GM23338 (cell line): ENCODE measurements around the gene BAIAP2. TPM values are rescaled to one million over a fixed set of nuclear protein-coding genes. Genes with fewer than 3 reads are reported as not detected.

Source experiments
- ATAC-seq: fragments of 200-7000 bp; cut with Tn5 transposase; 3 replicates; pipeline ENCODE4 v1.9.1; 2020
- DNase-seq: peaks from one replicate; pipeline ENCODE4 v3.0.0-alpha.2; 2015; ENCODE audit warnings: low spot score
- H2AFZ ChIP-seq: fragments of 200-600 bp; sonication (generic); 2 replicates; pipeline ENCODE4 v1.8.0; 2016; ENCODE audit warnings: antibody characterized with exemption, mild to moderate bottlenecking, moderate library complexity
- H3F3A ChIP-seq: fragments of 200-600 bp; sonication (generic); replicated peaks from 2 replicates; pipeline ENCODE4 v1.8.0; 2017; ENCODE audit warnings: antibody characterized with exemption, mixed run types, low read depth
- H3K27ac ChIP-seq: fragments of 200-600 bp; sonication (generic); 2 replicates; pipeline ENCODE4 v1.6.1; 2016; ENCODE audit warnings: low read depth
- H3K27me3 ChIP-seq: fragments of 200-600 bp; sonication (generic); 2 replicates; pipeline ENCODE4 v1.8.0; 2016; ENCODE audit warnings: mild to moderate bottlenecking, mixed run types, moderate library complexity; ENCODE audit not compliant: insufficient read depth
- H3K36me3 ChIP-seq: fragments of 200-600 bp; sonication (generic); 2 replicates; pipeline ENCODE4 v1.8.0; 2016; ENCODE audit warnings: mild to moderate bottlenecking; ENCODE audit not compliant: insufficient read depth
- H3K4me1 ChIP-seq: fragments of 200-600 bp; sonication (generic); 2 replicates; pipeline ENCODE4 v1.8.0; 2016; ENCODE audit warnings: mild to moderate bottlenecking, moderate library complexity; ENCODE audit not compliant: insufficient read depth
- H3K4me2 ChIP-seq: fragments of 200-600 bp; sonication (generic); 2 replicates; pipeline ENCODE4 v1.7.1; 2017; ENCODE audit warnings: mixed run types
- H3K4me3 ChIP-seq: fragments of 200-600 bp; sonication (generic); 2 replicates; pipeline ENCODE4 v1.6.1; 2016; ENCODE audit warnings: mixed run types
- H3K79me2 ChIP-seq: fragments of 200-600 bp; sonication (generic); replicated peaks from 2 replicates; pipeline ENCODE4 v1.8.0; 2017; ENCODE audit warnings: mild to moderate bottlenecking; ENCODE audit not compliant: insufficient read depth
- H3K9me2 ChIP-seq: fragments of 200-600 bp; sonication (generic); 2 replicates; pipeline ENCODE4 v1.8.0; 2017; ENCODE audit not compliant: insufficient read depth
- H4K20me1 ChIP-seq: fragments of 200-600 bp; sonication (generic); replicated peaks from 2 replicates; pipeline ENCODE4 v1.8.0; 2017; ENCODE audit warnings: mild to moderate bottlenecking; ENCODE audit not compliant: insufficient read depth
- H3K27ac Mint-ChIP-seq: 2 replicates; pipeline ENCODE4 v1.8.0; 2020; ENCODE audit warnings: inconsistent platforms, mild to moderate bottlenecking, moderate library complexity, mixed read lengths
- H3K27me3 Mint-ChIP-seq: 3 replicates; pipeline ENCODE4 v1.8.0; 2022; ENCODE audit warnings: low read depth, mild to moderate bottlenecking, moderate library complexity, mixed read lengths, inconsistent platforms; ENCODE audit not compliant: insufficient read depth, poor library complexity
- H3K36me3 Mint-ChIP-seq: 3 replicates; pipeline ENCODE4 v1.8.0; 2021; ENCODE audit warnings: low read depth, mild to moderate bottlenecking, inconsistent platforms, moderate library complexity, mixed read lengths
- H3K4me1 Mint-ChIP-seq: 3 replicates; pipeline ENCODE4 v1.8.0; 2020; ENCODE audit warnings: mild to moderate bottlenecking, inconsistent platforms, mixed read lengths
- H3K4me3 Mint-ChIP-seq: 3 replicates; pipeline ENCODE4 v1.8.0; 2021; ENCODE audit warnings: moderate library complexity, mild to moderate bottlenecking, inconsistent platforms, mixed read lengths
- H3K9me3 Mint-ChIP-seq: 3 replicates; pipeline ENCODE4 v1.8.0; 2020; ENCODE audit warnings: moderate library complexity, mild to moderate bottlenecking, inconsistent platforms, mixed read lengths
- EZH2 ChIP-seq: fragments of 200-600 bp; sonication (generic); IDR thresholded peaks from one replicate; pipeline ENCODE4 v1.8.0; 2017; ENCODE audit warnings: antibody characterized with exemption, mild to moderate bottlenecking, low read depth; ENCODE audit not compliant: unreplicated experiment
- EZH2phosphoT487 ChIP-seq: fragments of 200-600 bp; sonication (generic); IDR thresholded peaks from one replicate; pipeline ENCODE4 v1.8.1; 2018; ENCODE audit warnings: antibody characterized with exemption; ENCODE audit not compliant: unreplicated experiment
- STAT1 ChIP-seq: IDR thresholded peaks from one replicate; pipeline ENCODE4 v1.6.1; 2016; ENCODE audit warnings: antibody characterized with exemption; ENCODE audit not compliant: unreplicated experiment
- ZNF114 ChIP-seq: fragments of 250-450 bp; sonication (Bioruptor Pico); IDR thresholded peaks from 2 replicates; pipeline ENCODE4 v1.5.0; 2020; ENCODE audit warnings: mild to moderate bottlenecking, moderate library complexity
- ZNF462 ChIP-seq: fragments of 250-450 bp; sonication (Bioruptor Pico); IDR thresholded peaks from 2 replicates; pipeline ENCODE4 v1.5.0; 2020; ENCODE audit warnings: mild to moderate bottlenecking, moderate library complexity
- polyA plus RNA-seq: library from polyadenylated mRNA; unstranded; fragments of >200 nt; fragmentation: Nextera tagmentation; extraction: Ambion mirVana; gene quantifications from 2 replicates; pipeline ENCODE4 v1.2.1, GENCODE V29; 2016
- total RNA-seq: library from RNA; depleted of rRNA; stranded (reverse); fragments of >200 nt; shearing (Covaris generic); gene quantifications from 2 replicates; pipeline ENCODE4 v1.2.3, GENCODE V29; 2014

Gene BAIAP2
- total and polyA plus RNA-seq, 2 experiments from 2014 or later: 21.7 to 22.7 TPM

GRCh38 chr17:81093619-81094508, 58.9 kb downstream of the BAIAP2 start:
- peak overlapping the region; percentile 79 for H3K27ac Mint-ChIP-seq
- Histone ChIP-seq H3K9me2 (no peaks in the 10 kb centered on the region), H3F3A (0 out of 2 replicates have a peak, but pooled peaks cover 4% of the 10 kb centered on the region), H3K4me3 (no peak overlapping the region), H3K27me3 (no peaks in the 10 kb centered on the region), H2AFZ (no peak overlapping the region), H4K20me1 (no peaks in the 10 kb centered on the region), H3K27ac (peak overlapping the region; percentile 26; the same call in 1 of the 2 replicates), H3K4me1 (peaks cover 6% of the 10 kb centered on the region; the same call in 1 of the 2 replicates), H3K4me2 (no peak overlapping the region), H3K36me3 (no peaks in the 10 kb centered on the region), H3K79me2 (no peaks in the 10 kb centered on the region)
- no peak overlapping the region; the same call in 2 of the 3 replicates for H3K4me3 Mint-ChIP-seq
- ATAC-seq: no peak
- H3K4me1 Mint-ChIP-seq: peaks cover 34% of the 10 kb centered on the region
- DNase-seq: no peak
- H3K27me3 Mint-ChIP-seq: peaks cover 25% of the 10 kb centered on the region
- no peaks in the 10 kb centered on the region for H3K36me3 Mint-ChIP-seq
- no peaks in the 10 kb centered on the region for H3K9me3 Mint-ChIP-seq
- TF ChIP-seq ZNF114 (CRISPR knock-in tag): no peak

- no peaks in the 10 kb centered on the region for H3K36me3 Mint-ChIP-seq
- no peaks in the 10 kb centered on the region for H3K36me3 ChIP-seq
- no peak overlapping the region; the same call in 2 of the 3 replicates for H3K4me3 Mint-ChIP-seq
- H3K79me2 ChIP-seq: no peaks in the 10 kb centered on the region
- peaks cover 27% of the 10 kb centered on the region for H3K27me3 Mint-ChIP-seq
- H3F3A ChIP-seq: 0 out of 2 replicates have a peak, but pooled peaks cover 4% of the 10 kb centered on the region
- no peaks in the 10 kb centered on the region for H3K9me3 Mint-ChIP-seq
- peak; percentile 80 for DNase-seq
- ATAC-seq: peak; percentile 12
- no peak for TF ChIP-seq STAT1
- peaks cover 34% of the 10 kb centered on the region for H3K4me1 Mint-ChIP-seq
- H3K9me2 ChIP-seq: no peaks in the 10 kb centered on the region
- H3K27me3 ChIP-seq: no peaks in the 10 kb centered on the region
- H3K4me2 ChIP-seq: peak overlapping the region; percentile 45; the same call in 1 of the 2 replicates
- no peak overlapping the region for H3K4me3 ChIP-seq
- H3K27ac ChIP-seq: peak overlapping the region; percentile 26; the same call in 1 of the 2 replicates
- peak overlapping the region; percentile 79 for H3K27ac Mint-ChIP-seq
- H4K20me1 ChIP-seq: no peaks in the 10 kb centered on the region
- peaks cover 6% of the 10 kb centered on the region; the same call in 1 of the 2 replicates for H3K4me1 ChIP-seq
- H2AFZ ChIP-seq: no peak overlapping the region
These were observed 59.8 kb downstream of the BAIAP2 start for GRCh38 chr17:81094509-81095382.

- no peak overlapping the region for H3K27ac ChIP-seq
- TF ChIP-seq ZNF462 (CRISPR knock-in tag) (no peak), EZH2phosphoT487 (no peak), EZH2 (no peak)
These were observed 60.4 kb downstream of the BAIAP2 start for GRCh38 chr17:81095383-81095762.

More at GRCh38 chr17:81095383-81095762, 60.4 kb downstream of the BAIAP2 start:
- H3K9me2 ChIP-seq: no peaks in the 10 kb centered on the region
- Mint-ChIP-seq H3K9me3 (no peaks in the 10 kb centered on the region), H3K4me3 (no peak overlapping the region), H3K27me3 (peaks cover 25% of the 10 kb centered on the region), H3K36me3 (no peaks in the 10 kb centered on the region), H3K4me1 (peaks cover 30% of the 10 kb centered on the region), H3K27ac (peak overlapping the region; percentile 80)
- H3K4me3 ChIP-seq: no peak overlapping the region
- no peak overlapping the region for H2AFZ ChIP-seq
- peaks cover 6% of the 10 kb centered on the region; the same call in 1 of the 2 replicates for H3K4me1 ChIP-seq
- no peaks in the 10 kb centered on the region for H4K20me1 ChIP-seq
- no peak overlapping the region; the same call in 1 of the 2 replicates for H3K4me2 ChIP-seq
- no peaks in the 10 kb centered on the region for H3K27me3 ChIP-seq
- no peaks in the 10 kb centered on the region for H3K79me2 ChIP-seq
- no peak for DNase-seq
- no peaks in the 10 kb centered on the region for H3K36me3 ChIP-seq
- no peak for ATAC-seq
- no peaks in the 10 kb centered on the region for H3F3A ChIP-seq
